HG03066 (cell line): ENCODE results near the gene GRHL3.
"Not testable (repeated sequence)": the region's sequence is repeated elsewhere in the genome, so short reads cannot be mapped to it uniquely, and the experiment has no call there.

Experiments
- ATAC-seq: cut with Tn5 transposase; IDR thresholded peaks from one replicate; pipeline ENCODE4 v1.9.1; 2021; ENCODE audit warnings: low read depth; ENCODE audit not compliant: unreplicated experiment

Gene GRHL3

GRCh38 chr1:24319312-24319863 is at the start of gene GRHL3:
Gene GRHL3 (plus strand): TSS chr1:24319357. CDS start chr1:24319552, 195 bp downstream.
- ATAC-seq = no peak

- not testable (repeated sequence) for ATAC-seq
Measured at GRCh38 chr1:24274203-24275103, 44.7 kb upstream of the GRHL3 start.

GRCh38 chr1:24275104-24275410 is 44.1 kb upstream of the GRHL3 start:
- ATAC-seq = no peak

- no peak for ATAC-seq
Measured at GRCh38 chr1:24275510-24275909, 43.6 kb upstream of the GRHL3 start.

- ATAC-seq = no peak
Measured at GRCh38 chr1:24276791-24277190, 42.4 kb upstream of the GRHL3 start.

- no peak for ATAC-seq
Measured at GRCh38 chr1:24277420-24278169, 41.6 kb upstream of the GRHL3 start.

- no peak for ATAC-seq
Measured at GRCh38 chr1:24278726-24279125, 40.4 kb upstream of the GRHL3 start.

- no peak for ATAC-seq
Measured at GRCh38 chr1:24279590-24280232, 39.4 kb upstream of the GRHL3 start.

GRCh38 chr1:24281591-24281990 is 37.6 kb upstream of the GRHL3 start:
- no peak for ATAC-seq

GRCh38 chr1:24282491-24282890 is 36.7 kb upstream of the GRHL3 start:
- ATAC-seq = no peak

GRCh38 chr1:24283326-24284155 is 35.6 kb upstream of the GRHL3 start:
- ATAC-seq = no peak

GRCh38 chr1:24284156-24284471 is 35.0 kb upstream of the GRHL3 start:
- no peak for ATAC-seq

- no peak for ATAC-seq
Measured at GRCh38 chr1:24285231-24285630, 33.9 kb upstream of the GRHL3 start.

- no peak for ATAC-seq
Measured at GRCh38 chr1:24286246-24287010, 32.7 kb upstream of the GRHL3 start.

- not testable (repeated sequence) for ATAC-seq
Measured at GRCh38 chr1:24287779-24288178, 31.4 kb upstream of the GRHL3 start.

GRCh38 chr1:24288479-24288878 is 30.7 kb upstream of the GRHL3 start:
- ATAC-seq = no peak

GRCh38 chr1:24289937-24290595 is 29.1 kb upstream of the GRHL3 start:
- ATAC-seq = no peak

GRCh38 chr1:24290933-24291487 is 28.1 kb upstream of the GRHL3 start:
- ATAC-seq = no peak

GRCh38 chr1:24292103-24292502 is 27.1 kb upstream of the GRHL3 start:
- no peak for ATAC-seq
